Effector CD4-positive, alpha-beta T cell (primary cell): ENCODE results near the gene MALT1.

ENCODE experiments used
- DNase-seq: peaks from one replicate; pipeline ENCODE4 v3.0.0-alpha.2; 2020

The MALT1 gene

DNA sequence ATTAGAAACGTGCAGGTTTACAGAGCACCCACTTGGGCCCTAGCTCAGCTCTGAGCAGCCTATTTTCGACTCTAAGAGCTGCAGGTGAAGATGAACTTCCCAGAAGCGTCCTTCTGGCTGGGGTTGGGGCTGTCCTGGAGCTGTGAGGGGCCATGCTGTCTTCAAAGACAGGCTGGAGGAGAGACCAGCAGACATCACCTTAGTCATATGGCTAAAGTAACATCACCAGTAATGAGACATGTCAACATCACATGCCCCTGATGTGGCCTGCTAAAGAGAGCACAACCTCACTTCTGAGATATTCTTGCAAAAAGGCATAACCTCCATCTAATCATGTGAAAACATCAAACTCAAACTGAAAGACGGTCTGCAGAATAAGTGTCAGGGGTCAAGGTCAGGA is 106.2 kb downstream of the MALT1 start:
- DNase-seq = no peak

DNA sequence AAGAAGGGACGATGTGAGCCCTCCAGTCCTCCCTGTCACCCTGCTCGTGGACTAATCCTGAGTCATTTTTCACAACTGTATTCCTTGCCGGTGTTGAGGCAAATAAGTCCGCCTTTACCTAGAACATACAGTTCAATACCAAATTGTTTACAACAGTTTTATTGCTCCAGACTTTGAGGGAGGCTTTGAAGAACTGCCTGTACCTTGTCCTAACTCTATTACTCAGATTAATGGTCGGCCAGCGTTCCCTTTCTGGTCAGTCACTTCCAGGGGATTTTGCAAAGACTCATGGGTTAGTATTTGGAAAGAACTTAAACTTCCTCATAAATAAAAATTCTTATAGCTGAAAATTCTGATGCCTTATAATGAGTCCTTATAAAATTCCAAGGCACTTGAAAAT is 108.3 kb downstream of the MALT1 start:
- DNase-seq = no peak

DNA sequence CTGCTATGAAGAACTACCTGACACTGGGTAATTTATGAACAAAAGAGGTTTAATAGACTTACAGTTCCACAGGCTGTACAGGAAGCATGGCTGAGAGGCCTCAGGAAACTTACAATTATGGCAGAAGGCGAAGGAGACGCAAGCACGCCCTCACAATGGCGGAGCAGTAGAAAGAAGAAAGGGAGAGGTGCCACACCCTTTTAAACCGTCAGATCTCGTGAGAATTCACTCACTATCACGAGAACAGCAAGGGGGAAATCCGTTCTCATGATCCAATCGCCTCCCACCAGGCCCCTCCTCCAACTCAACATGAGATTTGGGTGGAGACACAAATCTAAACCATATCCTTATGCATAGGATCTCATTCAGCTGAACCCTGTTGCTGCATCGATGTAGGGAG is 108.8 kb downstream of the MALT1 start:
- no peak for DNase-seq

DNA sequence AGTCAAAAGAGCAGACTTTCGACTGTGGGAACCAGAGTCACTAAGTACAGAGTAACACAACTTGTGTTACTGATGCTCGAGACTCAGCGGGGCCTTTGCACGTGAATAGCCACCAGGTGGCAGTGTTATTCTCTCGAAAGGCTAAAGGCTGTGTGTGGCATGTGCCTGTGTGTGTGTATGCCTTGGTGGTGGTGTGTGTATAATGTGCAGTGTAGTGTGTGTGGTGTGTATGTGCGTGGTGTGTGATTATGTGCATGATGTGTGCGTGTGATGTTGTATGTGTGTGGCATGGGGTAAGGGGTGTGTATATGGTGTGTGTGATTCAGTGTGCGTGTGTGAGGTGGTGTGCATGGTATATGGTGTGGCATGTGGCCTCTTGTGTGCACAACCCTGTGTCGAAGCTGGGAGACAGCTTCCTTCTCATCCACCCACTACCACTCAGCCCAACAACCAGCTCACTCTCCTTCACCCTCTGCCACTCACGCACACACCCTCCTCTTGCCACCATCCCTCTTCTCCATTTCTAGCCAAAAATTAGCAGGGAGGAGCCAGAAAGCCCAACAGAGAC is 110.4 kb downstream of the MALT1 start:
- DNase-seq = peak; percentile 51

DNA sequence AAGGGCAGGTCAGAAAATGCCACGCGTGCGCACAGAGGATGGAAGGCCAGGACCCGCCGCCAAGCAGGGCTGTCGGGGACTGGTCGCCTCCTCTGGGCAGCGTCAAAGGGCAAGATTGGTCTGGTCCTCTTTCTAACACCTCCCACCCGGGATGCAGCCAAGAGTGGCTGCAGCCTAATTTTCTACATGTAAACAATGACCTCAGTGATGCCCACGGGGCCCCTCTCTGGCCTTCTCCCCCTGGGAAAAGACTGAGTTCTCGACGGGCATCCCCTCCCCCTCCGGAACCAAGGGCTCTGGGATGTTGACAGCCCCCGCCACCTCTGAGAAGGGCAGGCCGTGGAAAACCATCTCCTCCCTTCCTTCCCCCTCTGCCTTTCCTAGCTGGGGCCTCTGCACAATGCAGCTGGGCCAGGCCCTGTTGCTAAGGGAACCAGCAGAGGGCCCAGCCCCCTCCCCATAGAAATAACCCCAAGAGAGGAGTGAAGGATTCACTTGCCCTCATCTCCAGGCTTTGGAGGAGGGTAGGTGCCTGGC is 113.4 kb downstream of the MALT1 start:
- no peak for DNase-seq

DNA sequence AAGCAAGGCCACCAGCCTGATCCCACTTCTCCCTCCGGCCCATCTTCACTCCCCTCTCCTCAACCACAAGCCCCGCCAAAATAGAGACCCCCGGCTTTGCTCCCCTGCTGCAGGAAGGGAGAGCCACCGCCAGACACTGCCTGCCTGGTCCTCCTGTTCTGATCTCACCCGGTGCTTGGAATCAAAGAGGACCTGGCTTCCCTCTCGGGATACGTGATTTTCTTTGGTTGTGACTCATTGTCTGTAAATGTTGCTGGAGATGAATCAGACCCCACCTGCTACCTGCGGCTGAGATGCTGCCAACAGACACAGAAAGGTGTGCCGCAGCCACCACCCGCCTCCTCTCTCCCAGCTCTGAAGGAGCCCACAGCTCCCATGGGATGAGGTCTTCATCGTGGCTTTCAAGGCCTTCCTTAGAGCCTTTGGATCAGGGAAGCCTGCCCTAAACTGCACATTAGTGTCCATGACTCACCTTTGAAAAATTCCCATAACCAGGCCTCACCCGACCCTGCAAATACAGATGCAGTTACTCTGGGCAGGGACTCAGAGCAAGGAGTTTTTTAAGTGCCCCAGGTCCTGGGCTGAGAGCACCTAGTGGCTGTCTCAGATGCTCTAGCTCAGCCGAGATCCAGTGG is 114.0 kb downstream of the MALT1 start:
- no peak for DNase-seq

DNA sequence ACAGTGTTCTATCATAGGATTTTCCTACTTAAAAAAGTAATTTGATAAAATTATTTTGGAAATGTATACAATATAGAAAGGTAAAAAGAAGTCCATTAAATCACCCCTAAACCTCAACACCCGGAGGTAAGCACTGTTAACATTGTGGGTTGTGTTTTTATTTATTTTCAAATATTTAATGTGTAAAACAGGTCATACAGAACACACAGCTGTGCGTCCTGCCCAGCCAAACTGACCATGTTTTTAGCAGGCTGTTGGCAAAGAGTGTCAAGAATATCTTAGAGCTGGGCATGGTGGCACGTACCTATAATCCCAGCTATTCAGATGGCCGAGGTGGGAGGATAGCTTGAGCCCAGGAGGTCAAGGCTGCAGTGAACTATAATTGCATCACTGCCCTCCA is 114.6 kb downstream of the MALT1 start:
- no peak for DNase-seq

DNA sequence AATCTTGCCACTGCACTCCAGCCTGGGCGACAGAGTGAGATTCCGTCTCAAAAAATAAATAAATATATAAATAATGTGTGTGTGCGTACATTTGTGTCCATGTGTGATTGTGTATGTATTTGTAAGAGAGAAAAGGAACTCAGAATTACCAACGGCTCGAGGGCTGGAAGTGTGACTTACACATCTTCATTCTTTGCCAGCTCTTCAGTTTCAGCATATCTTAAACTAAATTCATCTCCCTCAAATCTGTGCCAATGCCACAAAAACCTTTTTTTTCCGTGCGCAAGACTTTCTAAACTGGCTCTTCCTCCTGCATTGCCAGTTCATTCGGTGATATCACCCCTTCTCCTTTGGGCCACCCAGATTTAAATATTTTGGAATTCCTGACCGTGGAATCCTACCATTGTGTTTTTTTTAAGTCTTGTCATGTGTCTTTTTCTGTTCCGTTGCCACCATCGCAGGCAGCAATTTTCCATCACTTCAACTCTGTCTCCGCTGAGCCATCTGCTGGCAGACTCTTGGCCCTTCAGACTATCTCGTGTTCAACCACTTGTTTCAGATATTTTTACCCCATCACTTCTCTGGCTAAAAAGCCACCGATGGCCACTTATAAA is 116.4 kb downstream of the MALT1 start:
- DNase-seq = no peak

DNA sequence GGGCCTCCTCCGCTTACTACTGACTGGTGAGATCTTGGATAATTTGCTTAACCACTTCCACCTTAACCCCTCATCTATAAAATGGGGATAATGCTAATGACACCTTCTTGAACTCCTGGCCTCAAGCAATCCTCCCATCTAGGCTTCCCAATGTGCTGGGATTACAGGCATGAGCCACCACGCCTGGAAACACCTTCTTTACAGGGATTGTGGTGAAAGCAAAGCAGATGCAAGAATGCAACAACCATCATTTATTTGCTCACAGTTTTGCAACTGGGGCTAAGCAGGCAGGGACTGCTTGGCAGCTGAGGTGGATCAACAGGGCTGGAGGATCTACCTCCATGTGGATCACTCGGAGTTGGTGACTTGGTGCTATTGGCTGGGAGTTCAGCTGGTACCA is 117.2 kb downstream of the MALT1 start:
- DNase-seq = no peak

DNA sequence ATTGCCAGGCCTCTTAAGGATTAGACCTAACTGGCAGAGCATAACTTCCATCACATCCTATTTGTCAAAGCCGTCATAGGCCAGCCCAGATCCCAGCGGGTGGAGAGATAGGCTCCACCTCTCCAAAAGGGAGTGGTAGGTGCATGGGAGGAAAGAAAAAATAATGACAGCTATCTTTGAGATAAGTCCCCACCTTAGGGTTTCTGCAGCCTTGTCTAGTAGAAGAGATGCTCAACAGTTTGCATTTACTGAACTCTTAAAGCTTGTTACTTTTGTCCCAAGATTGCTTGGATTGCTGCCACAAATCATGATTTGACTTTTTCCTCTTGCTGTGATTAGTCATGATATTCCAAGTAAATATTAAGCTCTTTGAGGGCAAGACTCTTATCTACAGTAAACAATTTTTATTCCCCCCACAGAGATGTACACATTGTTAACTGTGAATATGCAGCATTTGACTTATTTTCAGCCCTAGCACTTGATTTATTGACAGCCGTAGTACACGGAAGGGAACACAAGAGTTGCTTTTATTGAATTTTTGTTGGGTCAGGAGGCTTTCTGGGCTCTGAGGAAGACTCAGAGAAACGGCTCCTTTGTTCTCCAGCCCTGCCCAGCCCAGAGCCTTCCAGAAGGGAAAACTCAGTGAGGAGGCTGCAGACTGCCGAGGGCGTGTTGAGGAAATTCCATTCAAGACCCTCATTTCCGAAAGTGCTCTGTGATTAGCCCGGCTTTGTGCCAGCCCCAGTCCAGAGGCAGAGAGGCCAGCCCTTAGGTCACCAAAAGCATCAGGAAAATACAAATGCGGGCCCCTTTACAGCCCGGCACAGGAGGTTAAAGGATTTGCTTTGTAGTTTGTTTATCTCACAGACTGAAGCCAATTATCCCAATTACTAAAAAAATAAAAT is 118.0 kb downstream of the MALT1 start:
- DNase-seq = no peak

DNA sequence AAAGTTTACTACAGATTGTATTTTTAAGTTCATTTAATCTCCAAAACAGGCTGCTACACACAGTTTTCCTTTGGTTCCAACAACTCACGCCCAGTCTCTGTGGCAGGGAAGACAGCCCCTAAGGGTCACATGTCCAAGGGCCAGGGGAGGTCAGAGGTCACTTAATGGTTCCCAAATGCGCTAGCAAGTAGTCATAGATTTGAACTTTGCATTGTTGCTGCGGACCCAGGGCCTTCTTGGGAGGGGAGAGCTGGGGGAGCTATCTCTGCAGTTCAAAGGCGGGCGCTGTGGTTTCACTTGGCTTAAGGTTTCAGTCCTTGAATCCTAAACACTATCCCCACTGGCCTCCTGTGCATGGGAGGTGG is 118.6 kb downstream of the MALT1 start:
- DNase-seq = no peak

DNA sequence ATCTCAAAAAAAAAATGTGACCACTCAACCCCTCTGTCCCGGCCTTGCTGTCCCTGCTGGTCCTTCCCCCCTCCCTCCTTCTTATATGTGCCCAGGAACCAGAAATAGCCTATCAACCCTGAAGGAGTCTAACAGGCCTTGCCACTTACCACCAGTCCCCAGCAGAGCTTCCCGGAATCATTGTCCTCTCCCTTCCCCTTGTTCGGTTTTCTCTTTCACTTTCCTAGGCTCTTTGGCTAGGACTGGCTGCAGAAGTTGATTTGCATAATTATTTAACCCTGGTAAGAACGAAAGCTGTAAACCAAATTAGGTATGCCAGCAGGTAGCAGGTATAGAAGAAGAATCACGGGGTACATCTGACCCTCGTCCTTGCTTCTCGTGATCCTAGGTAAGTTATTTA is 120.8 kb downstream of the MALT1 start:
- no peak for DNase-seq

DNA sequence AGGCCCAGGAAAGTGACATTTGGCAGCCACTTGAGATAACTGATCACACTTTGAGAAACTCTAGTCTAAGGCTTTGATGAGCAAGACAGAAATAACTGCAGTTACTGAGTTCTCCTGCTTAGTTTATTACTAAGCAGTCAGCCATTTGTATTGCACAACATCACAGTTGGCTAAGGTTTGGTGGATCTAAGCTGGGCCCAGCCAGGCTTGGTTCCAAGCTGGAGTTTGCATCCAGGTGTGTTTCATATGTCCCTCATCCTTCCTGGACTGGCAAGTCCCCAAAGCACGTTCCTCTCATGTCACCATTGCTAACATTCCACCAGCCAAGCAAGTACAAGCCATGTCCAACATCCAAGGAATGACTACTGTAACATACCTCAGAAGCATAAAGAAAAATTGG is 122.1 kb downstream of the MALT1 start:
- no peak for DNase-seq

DNA sequence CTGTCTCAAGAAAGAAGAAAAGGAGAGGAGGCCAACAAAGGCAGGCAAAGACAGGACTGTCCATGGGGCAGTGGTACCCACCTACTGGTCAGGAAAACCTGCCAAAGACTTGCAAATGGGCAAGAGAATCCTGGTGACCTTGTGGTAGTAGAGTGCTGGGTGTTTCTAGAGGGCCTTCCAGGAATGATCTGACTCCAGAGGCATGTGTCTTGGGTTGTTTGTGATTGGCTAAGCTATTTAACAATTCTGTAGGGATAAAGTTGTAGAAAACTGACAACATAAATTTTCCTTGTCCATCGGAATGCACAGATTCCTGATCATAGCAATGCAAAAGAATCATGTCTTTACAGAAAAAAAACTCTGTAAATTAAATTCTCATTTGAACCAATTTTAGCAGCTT is 125.0 kb downstream of the MALT1 start:
- no peak for DNase-seq

DNA sequence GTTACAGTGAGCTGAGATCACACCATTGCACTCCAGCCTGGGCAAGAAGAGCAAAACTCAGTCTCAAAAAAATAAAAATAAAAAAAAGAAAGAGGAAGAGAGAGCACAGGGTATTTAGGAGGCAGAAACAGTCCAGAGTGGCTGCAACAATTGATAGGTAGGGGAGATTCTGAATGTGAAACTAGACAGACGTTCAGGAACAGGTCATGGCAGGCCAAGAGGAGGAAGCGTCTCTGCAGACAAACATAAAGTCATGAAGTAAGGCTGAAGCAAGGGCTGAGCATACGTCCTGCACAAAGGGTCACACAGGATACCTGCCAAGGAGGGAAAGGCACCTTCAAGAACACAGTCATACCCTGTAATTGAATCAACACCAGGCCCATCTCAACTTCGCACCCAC is 129.3 kb downstream of the MALT1 start:
- no peak for DNase-seq

DNA sequence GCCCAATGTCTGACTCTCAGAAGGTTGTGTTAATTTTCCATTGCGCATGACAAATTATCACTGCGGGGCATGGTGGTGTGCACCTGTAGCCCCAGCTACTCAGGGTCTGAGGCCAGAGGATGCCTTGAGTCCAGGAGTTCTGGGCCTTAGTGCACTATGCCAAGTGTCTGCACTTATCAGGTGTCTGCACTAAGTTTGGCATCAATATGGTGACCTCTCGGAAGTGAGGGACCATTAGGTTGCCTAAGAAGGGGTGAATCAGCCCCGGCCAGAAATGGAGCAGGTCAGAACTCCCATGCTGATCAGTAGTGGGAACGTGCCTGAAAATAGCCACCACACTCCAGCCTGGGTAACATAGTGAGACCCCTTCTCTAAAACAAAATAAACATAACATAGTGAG is 131.7 kb downstream of the MALT1 start:
- no peak for DNase-seq

DNA sequence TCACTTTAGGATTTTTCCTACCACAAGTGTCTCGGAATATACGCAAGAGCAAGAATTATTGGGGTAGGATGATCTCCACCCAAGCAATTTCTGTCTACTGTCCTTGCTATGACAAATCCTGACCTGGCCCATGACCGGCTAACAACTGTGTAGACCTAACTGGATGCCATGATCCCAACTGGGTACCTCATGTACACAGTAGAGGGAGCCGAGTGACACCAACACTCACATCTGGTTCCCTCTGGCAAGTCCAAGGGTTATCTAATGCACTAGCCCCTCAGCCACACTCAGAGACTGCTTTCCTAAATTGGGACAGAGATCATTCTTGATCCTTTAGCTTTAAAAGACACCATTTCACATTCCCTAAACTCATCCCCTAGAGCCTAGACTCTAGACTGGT is 132.7 kb downstream of the MALT1 start:
- no peak for DNase-seq
